ENCODE results near the gene CPTP.

GRCh38 chr1:1352786-1353388 is 28.3 kb downstream of the CPTP start:
- no peak for TF ChIP-seq CTCF (IDR thresholded peaks at IDR 0.05)
- no peak for TF ChIP-seq EZH2 (IDR thresholded peaks at IDR 0.05)
- TF ChIP-seq EZH2phosphoT487 (IDR thresholded peaks at IDR 0.05), result no peak

Data from neural progenitor cell (in vitro differentiated cells).